Sigmoid colon (tissue), 7 donors: ENCODE measurements around the gene DMBT1. TPM values are rescaled to one million over a fixed set of nuclear protein-coding genes. Genes with fewer than 3 reads are reported as not detected.

Experiments used
- DNase-seq: peaks from one replicate; pipeline ENCODE4 v3.0.0-alpha.2; 2019
- H3K27ac ChIP-seq, 4 donors: fragments of 200-600 bp; sonication (generic); one replicate each; pipeline ENCODE4 v1.5.1; 2016 to 2019; ENCODE audit warnings: mild to moderate bottlenecking in 1 of 4
- H3K27me3 ChIP-seq, 3 donors: fragments of 200-600 bp; sonication (generic); one replicate each; pipeline ENCODE4 v1.5.1; 2019; ENCODE audit warnings: mild to moderate bottlenecking in 1 of 3
- H3K36me3 ChIP-seq, 4 donors: fragments of 200-600 bp; sonication (generic); one replicate each; pipeline ENCODE4 v1.5.1; 2016 to 2019
- H3K4me1 ChIP-seq, 4 donors: fragments of 200-600 bp; sonication (generic); one replicate each; pipeline ENCODE4 v1.5.1; 2017 to 2019
- H3K4me3 ChIP-seq, 4 donors: fragments of 200-600 bp; sonication (generic); one replicate each; pipeline ENCODE4 v1.5.1; 2017 to 2019; ENCODE audit warnings: mild to moderate bottlenecking in 2 of 4, moderate library complexity in 1 of 4
- H3K9me3 ChIP-seq, 4 donors: fragments of 200-600 bp in 3 of 4; sonication (generic) in 3 of 4; one replicate each; pipeline versions ENCODE4 v1.5.1 to v1.6.1; 2013 to 2019
- CTCF ChIP-seq, 4 experiments: fragments of 450-650 bp in 3 of 4; fragments of 200-600 bp in 1 of 4; IDR thresholded peaks; one replicate each; pipeline ENCODE4 v1.5.1; 2016 to 2019; ENCODE audit warnings: antibody characterized with exemption in 4 of 4, mild to moderate bottlenecking in 3 of 4, moderate library complexity in 2 of 4
- EP300 ChIP-seq, 4 donors: sonication (generic); formaldehyde crosslinking; IDR thresholded peaks; one replicate each; pipeline ENCODE4 v1.6.1; 2017; ENCODE audit warnings: antibody characterized with exemption in 4 of 4
- POLR2A ChIP-seq, 2 donors: fragments of 450-650 bp; IDR thresholded peaks; one replicate each; pipeline ENCODE4 v1.6.1; 2016; ENCODE audit warnings: antibody characterized with exemption in 2 of 2, mild to moderate bottlenecking in 2 of 2, moderate library complexity in 2 of 2
- POLR2AphosphoS5 ChIP-seq, 4 donors: sonication (generic); formaldehyde crosslinking; IDR thresholded peaks; one replicate each; pipeline ENCODE4 v1.6.1; 2017; ENCODE audit warnings: antibody characterized with exemption in 4 of 4
- WGBS, 2 donors: extraction: QIAGEN DNeasy Blood & Tissue Kit; methylation state at CpG; one replicate each; pipeline ENCODE4 v1.1.7; 2013; 5-methylcytosine and 5-hydroxymethylcytosine counted together
- intact Hi-C: fragments of 100-400 bp; cut with DNase I; formaldehyde crosslinking; loops from one replicate; pipeline ENCODE4 v1.15.1; 2023
- polyA plus RNA-seq, 3 donors: library from polyadenylated mRNA; stranded (reverse); fragments of 200-250 nt; gene quantifications; one replicate each; pipeline ENCODE4 v1.2.3, GENCODE V29; 2013
- total RNA-seq, 4 donors: library from RNA; depleted of rRNA; stranded (reverse); fragments of >200 nt; gene quantifications; one replicate each; pipeline ENCODE4 v1.1.0, GENCODE V29; 2016
- donor health status: healthy with polysubstance abuse.
- donor health status: Bipolar disorder and iron deficiency.
- donor health status: healthy.

DMBT1 gene
- total and polyA plus RNA-seq, 7 donors, result under 0.01 to 677 (median 1.2) TPM; not detected in 2

- H3K9me3 ChIP-seq, result no peaks in the 10 kb centered on the region
- peaks cover 0 to 4% (median 0%) of the 10 kb centered on the region in 4 donors for H3K4me1 ChIP-seq
- no peak overlapping the region for H3K4me3 ChIP-seq
- TF ChIP-seq POLR2AphosphoS5 (IDR thresholded peaks at IDR 0.05) (no peak), CTCF (IDR thresholded peaks at IDR 0.05) (no peak), EP300 (IDR thresholded peaks at IDR 0.05) (no peak), POLR2A (IDR thresholded peaks at IDR 0.05) (no peak)
- no peak for DNase-seq
- H3K36me3 ChIP-seq, result no peaks in the 10 kb centered on the region
- intact Hi-C loops, result loop anchor here (2.0 to 10.0 kb wide), 6 partner anchors 58 to 288 kb away; partner anchors contain the start of gene HTRA1
- H3K27me3 ChIP-seq, result peaks cover 0 to 10% (median 0%) of the 10 kb centered on the region in 3 donors
- H3K27ac ChIP-seq, result no peak overlapping the region
These were observed 4.4 kb downstream of the DMBT1 start for GRCh38 chr10:122564980-122565379.

- Histone ChIP-seq H3K4me3 (peak overlapping the region in 3 of 4 donors; percentile 19 to 29 (median 28)), H3K4me1 (peaks cover 0 to 4% (median 0%) of the 10 kb centered on the region in 4 donors), H3K27me3 (peaks cover 0 to 10% (median 0%) of the 10 kb centered on the region in 3 donors), H3K9me3 (no peaks in the 10 kb centered on the region), H3K36me3 (no peaks in the 10 kb centered on the region), H3K27ac (no peak overlapping the region)
- TF ChIP-seq CTCF (IDR thresholded peaks at IDR 0.05) (peak; percentile 47 to 83 (median 78)), POLR2AphosphoS5 (IDR thresholded peaks at IDR 0.05) (peak in 2 of 4 donors; percentile 25 to 30), POLR2A (IDR thresholded peaks at IDR 0.05) (no peak), EP300 (IDR thresholded peaks at IDR 0.05) (no peak)
- WGBS, 2 donors, result 19 to 23% methylated on average over 13 of the region's 13 CpGs
- intact Hi-C loops, result loop anchor here (1.0 to 10.0 kb wide), 7 partner anchors 58 to 288 kb away; partner anchors contain the start of gene HTRA1
- peak; percentile 88 for DNase-seq
These were observed 5.2 kb downstream of the DMBT1 start for GRCh38 chr10:122565766-122566206.

- Histone ChIP-seq H3K36me3 (no peaks in the 10 kb centered on the region), H3K4me1 (peaks cover 0 to 4% (median 0%) of the 10 kb centered on the region in 4 donors), H3K4me3 (no peak overlapping the region), H3K9me3 (no peaks in the 10 kb centered on the region), H3K27me3 (peaks cover 0 to 10% (median 0%) of the 10 kb centered on the region in 3 donors), H3K27ac (no peak overlapping the region)
- TF ChIP-seq POLR2A (IDR thresholded peaks at IDR 0.05) (no peak), EP300 (IDR thresholded peaks at IDR 0.05) (no peak), POLR2AphosphoS5 (IDR thresholded peaks at IDR 0.05) (no peak), CTCF (IDR thresholded peaks at IDR 0.05) (no peak)
- 1 to 91% methylated on average over 1 of the region's 1 CpG for WGBS, 2 donors
- DNase-seq, result no peak
- intact Hi-C loops, result loop anchor here (1.0 to 10.0 kb wide), 5 partner anchors 59 to 289 kb away; partner anchors contain the start of gene HTRA1
These were observed 6.1 kb downstream of the DMBT1 start for GRCh38 chr10:122566632-122567031.

GRCh38 chr10:122567056-122567660 lies 6.6 kb downstream of the DMBT1 start:
- intact Hi-C loops, result loop anchor here (5.0 to 10.0 kb wide), 4 partner anchors 60 to 290 kb away; partner anchors contain the start of gene HTRA1
- no peak overlapping the region for H3K27ac ChIP-seq
- no peaks in the 10 kb centered on the region for H3K9me3 ChIP-seq
- peaks cover 0 to 8% (median 0%) of the 10 kb centered on the region in 3 donors for H3K27me3 ChIP-seq
- WGBS, 2 donors, result 64 to 65% methylated on average over 5 of the region's 5 CpGs
- no peak overlapping the region for H3K4me3 ChIP-seq
- DNase-seq, result peak; percentile 47
- TF ChIP-seq POLR2A (IDR thresholded peaks at IDR 0.05) (no peak), CTCF (IDR thresholded peaks at IDR 0.05) (peak in 2 of 4 experiments; percentile 4 to 18), EP300 (IDR thresholded peaks at IDR 0.05) (no peak), POLR2AphosphoS5 (IDR thresholded peaks at IDR 0.05) (no peak)
- peaks cover 0 to 4% (median 0%) of the 10 kb centered on the region in 4 donors for H3K4me1 ChIP-seq
- no peaks in the 10 kb centered on the region for H3K36me3 ChIP-seq
